Measurements from ENCODE around the gene ATP5F1A.
A peak's percentile ranks its signal among the peaks of the same experiment; 100 is the strongest.
"Not testable (repeated sequence)": the region's sequence is repeated elsewhere in the genome, so short reads cannot be mapped to it uniquely, and the experiment has no call there.

ATP5F1A gene

DNA sequence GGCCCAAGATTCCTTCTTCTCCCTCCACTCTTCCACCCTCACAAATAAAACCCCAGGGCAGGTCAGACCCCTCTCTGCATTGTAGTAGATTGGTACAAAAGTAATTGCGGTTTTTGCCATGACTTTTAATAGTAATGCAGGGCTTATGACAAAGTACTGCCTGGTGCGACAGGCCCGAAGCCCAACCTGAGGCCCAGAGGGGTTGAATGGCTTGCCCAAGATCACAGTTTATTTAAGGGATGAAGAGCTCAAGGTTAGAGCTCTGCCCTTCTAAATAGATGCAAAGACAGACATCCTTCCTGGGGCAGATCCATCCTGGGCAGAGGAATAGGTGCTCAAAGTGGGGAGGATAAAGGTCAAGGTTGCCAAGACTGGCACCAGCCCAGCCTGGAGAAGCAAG, 25.1 kb downstream of the ATP5F1A start:
- DNase-seq: peak in 1 of 2 experiments; percentile 26

DNA sequence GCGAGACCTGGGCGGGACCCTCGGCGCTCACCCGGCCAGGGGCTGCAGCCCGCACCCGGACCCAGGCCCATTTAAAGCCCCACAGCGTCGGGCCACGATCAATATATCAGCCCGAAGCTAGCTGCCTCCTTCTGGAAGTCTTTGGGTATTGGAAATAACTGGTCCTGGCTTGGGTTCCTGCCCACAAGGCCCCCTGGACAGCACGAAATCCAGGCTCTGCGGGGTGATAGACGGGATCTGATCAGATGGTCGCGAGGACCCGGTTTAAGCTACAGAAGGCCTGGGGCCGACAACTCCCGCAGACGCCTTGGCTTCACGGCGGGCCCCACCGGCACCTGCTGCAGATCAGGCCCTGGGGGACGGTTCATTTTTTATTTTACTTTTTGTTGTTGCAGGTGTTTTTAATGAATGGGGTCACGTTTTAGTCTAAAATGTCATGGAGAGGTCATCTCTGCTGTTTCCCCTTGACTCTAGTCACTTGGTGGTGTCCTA, 25.7 kb downstream of the ATP5F1A start:
- no peak for DNase-seq

DNA sequence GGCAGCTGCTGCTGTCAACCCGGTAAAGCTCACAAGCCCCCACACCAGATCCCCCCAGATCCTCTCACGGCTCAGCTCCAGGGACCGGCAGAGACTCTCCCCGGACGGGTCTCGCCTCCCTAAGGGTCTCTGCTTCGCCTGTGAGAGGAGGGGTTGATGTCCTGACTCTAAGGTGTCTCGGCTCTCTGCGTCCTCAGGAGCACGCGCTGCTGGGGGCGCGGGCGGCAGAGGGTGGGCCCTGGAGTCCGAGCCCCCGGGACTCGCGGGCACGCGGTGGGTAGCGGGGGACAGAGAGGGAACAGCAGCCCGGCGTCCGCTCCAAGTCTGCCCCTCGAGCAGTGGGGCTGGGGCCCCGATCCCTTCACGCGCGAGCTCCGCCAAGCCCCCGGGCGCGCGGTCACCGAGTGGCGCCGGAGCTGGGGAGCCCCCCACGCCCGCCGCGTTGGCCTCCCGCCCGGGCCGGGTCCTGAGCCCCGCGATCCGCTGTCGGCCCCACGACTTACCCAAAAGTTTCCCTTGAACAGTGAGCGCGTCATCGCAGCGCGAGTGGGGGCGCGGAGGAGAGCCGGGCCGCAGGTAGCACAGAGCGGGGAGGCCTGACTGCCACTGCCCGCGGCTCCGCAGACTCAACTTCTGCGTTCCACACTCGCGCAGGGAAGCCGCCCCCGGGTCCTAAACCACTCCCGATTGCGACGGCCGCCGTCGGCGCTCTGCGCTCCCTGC, 26.3 kb downstream of the ATP5F1A start, which contains the start of gene PSTPIP2:
Gene PSTPIP2, minus strand, starts transcription at position 608 of the 723 bp plus-strand sequence. Its CDS starts 72 bp downstream, at position 536.
- DNase-seq: peak; percentile 76 to 80

DNA sequence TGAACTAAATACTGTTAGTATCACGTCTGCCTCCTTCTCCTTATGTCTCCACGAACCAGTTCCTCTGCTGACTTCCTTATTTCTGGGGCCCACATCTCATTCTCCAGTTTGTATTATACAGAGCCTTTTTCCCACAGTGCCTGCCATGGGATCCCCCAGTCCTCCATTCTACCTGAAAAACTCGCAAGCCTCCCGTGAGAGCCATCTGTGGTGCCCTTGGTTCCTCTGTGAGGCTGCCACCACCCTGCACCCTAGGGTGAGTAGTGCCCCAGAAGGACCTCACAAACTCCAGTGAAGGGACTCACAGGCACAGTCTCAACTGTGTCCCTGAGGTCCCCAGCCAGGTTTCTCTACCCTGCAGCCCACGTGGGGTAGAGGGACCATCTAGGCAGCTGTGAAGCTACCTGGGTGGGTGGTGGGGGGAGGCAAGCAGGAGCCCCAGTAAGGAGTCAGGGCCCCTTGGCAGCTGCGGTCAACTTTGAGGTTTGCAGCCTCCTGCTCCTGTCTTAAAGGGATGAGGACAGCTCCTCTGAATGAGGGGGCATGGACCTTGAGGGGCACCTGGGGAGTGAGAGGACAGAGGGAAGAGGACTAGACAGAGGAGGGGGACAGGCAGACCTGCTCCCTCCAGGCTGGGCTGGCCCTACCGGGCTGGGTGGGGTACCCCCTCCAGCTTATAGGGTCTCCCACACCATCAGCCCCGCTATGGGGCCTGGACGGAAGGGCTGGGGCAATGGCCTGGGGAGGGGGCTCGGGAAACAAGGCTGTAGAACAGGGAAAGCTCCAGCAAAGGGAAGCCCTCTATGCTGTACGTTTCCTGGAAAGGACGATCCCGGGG, 27.1 kb downstream of the ATP5F1A start:
- peak; percentile 48 to 59 for DNase-seq

DNA sequence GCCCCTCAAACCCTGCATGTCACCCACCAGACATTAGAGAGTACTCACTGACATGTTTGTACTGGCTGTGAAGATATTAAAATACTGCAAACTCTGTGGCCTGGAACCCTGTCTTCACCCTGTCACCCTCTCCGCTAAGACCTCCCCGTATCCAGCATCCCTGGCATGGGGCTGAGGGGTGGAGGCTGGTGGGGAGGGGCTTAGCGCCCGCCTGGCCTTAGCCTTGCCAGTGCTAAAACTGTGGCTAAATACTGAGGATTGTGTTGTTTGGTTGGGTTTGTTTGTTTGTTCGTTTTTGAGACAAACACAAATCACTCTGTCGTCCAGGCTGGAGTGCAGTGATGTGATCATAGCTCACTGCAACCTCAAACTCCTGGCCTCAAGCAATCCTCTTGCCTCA, 27.9 kb downstream of the ATP5F1A start:
- peak in 1 of 2 experiments; percentile 15 for DNase-seq

DNA sequence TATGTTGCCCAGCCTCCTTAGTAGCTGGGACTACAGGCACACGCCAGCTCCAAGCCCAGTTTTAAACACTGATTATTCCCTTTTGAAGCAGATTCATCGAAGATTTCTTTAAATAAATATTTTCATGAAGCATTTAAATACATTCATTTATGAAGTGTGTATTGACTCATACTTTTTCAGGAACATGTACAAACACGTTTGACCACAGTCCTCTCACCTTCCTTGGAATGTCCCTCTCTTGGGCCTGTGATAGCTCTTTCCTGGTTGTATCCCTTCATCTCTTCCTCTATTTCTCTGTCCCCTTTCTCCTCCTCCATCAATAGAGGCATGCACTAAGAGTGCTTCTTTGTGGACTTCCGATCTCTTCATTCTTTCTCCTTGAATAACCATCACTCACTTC, 28.6 kb downstream of the ATP5F1A start:
- DNase-seq: peak; percentile 14 to 16

DNA sequence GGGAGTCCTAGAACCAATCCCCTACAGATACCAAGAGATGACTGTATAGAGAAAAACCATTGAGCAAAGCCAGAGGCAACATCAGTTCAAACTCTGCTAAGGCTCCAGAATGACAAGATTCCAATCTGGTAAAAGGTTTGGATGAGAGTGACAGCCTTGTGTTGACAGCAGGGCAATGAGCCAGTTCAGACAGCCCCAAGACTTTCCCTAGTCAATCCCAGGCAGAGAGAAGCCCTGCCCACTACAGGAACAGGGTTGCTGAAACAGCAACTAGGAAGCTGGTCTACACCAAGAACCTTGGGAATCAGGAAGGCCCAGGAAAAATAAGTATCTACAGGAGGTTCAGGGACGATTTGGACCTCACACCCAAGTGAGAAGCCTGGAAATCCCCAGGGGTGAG, 29.3 kb downstream of the ATP5F1A start:
- no peak for DNase-seq

DNA sequence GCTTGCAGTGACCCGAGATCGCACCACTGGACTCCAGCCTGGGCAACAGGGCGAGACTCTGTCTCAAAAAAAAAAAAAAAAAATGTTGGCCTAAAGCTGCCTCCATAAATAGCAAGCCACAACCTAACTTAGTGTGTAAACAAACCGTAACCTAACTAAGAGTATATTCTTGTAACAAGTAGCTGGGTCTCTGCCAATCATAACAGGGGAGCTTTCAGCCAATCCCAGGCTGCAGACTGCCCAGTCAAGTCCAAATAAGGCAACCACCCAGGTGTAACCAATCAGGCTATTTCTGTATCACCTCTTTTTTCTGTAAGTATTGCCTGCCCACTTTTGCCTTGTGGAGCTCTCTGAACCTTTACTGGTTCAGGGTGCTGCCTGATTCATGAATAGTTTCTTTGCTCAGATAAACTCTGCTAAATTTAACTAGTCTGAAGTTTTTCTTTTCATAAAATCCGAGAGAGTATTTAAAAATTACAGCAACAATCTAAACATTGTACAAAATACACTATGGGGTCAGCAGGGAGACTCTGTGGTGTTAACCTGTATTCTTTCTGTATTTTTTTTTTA, 30.6 kb downstream of the ATP5F1A start:
- peak in 1 of 2 experiments; percentile 16 for DNase-seq

DNA sequence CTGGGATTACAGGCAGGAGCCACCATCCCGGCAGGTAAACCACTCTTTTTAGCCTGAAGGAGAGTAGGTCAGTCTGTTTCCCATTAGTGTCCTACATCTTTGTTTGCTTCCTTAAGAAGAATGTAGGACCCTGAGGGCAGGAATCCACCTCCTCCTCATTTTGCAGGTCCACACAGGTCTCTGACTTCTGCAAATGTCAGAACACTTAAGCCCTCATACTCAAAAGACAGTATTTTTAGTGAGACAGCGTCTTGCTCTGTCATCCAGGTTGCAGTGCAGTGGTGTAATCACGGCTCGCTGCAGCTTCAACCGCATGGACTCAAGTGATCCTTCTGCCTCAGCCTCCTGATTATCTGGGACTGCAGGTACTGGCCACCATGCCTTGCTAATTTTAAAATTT, 35.3 kb downstream of the ATP5F1A start:
- no peak for DNase-seq

DNA sequence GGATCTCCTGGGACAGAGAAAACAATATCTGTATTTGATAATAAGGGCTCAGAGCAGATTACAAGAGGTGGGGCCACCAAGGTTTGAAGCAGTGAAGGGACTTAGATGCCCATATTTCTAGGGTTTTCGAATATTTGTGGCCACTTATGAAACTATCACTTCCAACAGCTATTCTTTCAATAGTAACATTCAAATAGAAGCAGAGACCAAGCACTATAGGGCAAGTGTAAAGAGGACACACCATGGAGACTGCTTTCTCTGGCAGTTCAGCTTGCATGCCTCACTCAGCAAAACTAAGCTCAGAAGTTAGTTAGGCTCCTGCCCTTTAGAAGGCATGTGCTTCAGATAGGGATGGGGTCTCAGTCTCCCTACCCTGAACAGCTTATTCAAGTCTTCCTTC, 36.3 kb downstream of the ATP5F1A start:
- DNase-seq: no peak

DNA sequence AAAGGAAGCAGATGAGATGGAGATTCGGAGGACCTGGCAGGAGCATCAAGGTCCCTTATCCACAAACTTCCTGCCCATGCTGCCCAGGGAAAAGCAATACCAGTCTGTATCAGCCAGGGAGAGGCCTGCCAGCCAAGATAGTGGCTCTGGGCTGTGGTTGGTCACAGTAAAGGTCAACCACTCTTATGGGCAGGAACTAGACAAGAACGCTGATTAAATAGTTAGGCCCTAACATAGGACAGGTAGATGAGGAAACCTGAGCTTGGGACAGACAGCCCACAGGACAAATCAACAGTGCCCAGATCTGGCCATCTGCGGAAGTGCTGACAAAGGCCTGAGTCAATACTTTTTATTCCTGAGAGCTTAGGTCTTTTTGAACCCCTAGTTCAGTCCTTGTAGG, 36.7 kb downstream of the ATP5F1A start:
- peak in 1 of 2 experiments; percentile 4 for DNase-seq

DNA sequence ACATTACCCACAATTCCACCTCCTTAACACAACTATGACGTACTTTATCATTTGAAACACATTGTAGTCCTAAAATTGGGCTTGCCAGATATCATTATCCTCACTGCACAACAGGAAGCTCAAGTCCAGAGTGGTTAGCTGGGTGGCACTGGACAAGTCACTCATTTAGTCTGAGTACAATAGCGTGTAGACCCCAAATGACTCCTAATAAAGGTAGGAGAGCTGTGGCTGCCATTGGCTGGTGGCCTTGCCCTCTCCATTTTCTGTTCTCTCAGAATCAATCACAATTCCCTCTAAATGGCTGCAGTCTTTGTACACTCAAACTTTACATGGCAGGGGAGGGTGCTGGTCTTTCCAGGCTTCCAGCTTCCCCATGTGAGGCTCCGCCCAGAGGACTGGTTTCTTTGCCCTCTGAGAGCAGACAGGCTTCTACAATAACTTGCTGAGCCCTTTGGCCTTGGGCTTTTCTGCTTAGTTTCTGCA, 37.7 kb downstream of the ATP5F1A start:
- DNase-seq: no peak

DNA sequence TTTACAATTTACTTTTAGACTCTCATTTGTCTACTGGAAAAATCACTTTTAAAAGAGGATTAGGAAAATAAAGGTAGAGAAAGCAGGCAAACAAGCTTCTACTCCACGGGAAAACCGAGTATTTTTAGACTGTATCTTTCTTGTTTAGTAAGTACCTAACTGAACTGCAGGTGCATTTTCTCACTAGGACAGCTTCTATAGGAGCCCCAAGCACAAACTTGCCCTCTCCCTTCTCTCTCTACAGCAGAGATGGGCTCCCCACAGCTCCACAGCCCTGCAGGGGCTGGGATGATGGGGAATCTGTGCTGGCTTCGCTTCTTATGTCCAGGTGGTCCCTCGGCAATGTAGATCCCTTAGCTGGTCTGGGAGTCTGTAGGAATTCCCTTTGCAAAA, 42.3 kb downstream of the ATP5F1A start:
- DNase-seq: no peak

DNA sequence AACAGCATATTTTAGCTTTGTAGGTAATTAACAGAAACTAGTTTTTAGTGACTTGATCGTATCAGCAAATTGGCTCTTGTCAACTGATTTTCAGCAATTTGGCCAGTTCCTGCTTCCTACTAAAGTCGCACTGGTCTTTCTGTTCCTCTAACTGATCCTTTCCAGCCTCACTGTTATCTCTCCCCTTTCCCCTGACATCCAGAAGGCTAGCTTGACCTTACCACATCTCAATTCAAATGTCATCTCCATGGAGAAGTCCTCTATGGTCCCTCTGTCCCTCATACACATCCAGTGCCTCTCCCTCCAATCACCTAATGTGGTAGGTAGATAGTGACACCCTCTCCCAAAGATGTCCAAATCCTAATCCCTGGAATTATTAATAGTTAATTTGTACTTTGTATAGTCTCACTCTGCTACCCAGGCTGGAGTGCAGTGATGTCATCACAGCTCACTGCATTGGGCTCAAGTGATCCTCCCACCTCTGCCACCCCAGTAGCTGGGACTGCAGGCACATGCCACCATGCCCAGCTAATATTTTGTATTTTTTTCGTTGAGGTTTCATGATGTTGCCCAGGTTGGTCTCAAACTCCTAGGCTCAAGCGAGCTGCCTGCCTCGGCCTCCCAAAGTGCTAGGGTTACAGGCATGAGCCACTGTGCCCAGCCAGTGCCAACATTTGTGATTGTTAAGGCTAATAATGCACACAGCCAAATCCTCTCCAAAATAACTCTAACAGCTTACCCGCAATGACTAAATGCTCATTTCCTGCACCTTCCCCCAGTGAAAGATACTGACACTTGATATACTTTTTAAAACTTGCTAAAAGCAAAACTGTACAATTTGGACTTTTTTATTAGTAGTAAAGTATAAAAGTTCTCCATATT, 42.9 kb downstream of the ATP5F1A start:
- no peak for DNase-seq

DNA sequence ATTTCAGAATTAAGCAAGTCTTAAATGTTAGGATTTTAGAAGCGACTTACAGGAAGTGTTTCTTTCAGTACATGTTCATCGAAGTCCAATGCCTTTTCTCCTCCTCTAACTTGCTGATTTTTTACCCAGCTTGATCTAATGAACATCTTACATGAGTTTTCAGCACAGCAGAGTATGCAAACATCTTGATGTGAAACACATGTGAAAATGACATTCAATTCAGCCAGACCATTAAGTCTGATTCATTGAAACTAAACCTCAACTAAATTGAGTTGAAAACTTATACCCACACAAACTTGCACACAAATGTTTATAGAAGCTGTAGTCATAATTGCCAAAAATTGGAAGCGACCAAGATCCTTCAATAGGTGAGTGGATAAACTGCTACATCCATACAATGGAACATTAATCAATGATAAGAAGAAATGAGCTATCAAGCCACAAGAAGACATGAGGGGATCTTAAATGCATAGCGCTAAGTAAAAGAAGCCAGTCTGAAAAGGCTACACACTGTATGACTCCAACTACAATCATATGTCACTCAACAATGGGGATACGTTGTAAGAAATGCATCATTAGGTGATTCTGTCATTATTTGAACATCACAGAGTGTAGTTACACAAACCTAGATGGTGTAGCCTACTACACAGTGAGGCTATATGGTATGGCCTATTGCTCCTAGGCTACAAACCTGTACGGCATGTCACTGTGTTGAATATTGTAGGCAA, 44.6 kb downstream of the ATP5F1A start:
- no peak for DNase-seq

DNA sequence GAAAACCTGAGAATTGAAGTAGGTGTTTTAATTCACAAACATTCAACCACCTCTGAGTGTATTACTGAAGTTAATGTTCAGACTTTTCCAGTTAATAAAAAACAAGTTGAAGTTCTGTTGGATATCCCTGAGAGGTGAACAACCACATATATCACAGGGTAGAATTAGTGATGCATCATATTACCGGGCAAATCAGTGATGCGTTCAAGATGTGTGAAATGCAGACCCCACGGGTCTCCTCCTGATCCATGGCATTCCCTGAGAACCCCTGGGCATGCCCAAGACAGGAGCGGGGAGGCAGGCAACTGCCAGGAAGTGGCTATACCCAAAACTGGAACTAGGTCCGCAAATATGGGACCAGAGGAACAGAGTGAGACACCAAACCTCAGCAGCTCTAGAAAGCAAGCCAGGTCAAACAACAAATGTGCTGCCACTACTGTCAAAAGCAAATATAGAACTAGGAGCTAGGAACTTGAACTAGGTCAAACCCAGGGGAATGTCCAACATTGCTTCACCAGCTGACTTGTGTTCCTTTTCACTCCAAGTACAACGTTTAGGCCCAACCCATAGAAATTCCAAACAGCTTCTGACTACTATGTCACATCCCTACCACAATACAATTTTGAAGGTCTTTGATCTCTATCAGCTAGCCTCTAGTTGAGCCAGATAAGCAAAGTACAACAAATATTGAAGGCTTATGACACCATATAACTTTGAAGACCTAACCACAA, 46.2 kb downstream of the ATP5F1A start:
- no peak for DNase-seq

DNA sequence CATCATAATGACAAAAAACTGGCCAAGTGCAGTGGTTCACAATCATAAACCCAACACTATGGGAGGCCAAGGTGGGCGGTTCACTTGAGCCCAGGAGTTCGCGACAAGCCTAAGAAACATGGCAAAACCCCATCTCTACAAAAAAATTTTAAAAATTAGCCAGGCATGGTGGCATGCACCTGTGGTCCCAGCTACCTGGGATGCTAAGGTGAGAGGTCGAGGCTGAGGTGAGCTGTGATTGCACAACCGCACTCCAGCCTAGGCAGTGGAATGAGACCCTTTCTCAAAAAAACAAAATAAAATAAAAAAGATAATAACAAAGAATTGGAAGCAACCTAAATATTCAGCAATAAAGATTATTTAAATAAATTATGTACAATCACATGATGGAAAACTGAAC, 47.8 kb downstream of the ATP5F1A start:
- no peak for DNase-seq

DNA sequence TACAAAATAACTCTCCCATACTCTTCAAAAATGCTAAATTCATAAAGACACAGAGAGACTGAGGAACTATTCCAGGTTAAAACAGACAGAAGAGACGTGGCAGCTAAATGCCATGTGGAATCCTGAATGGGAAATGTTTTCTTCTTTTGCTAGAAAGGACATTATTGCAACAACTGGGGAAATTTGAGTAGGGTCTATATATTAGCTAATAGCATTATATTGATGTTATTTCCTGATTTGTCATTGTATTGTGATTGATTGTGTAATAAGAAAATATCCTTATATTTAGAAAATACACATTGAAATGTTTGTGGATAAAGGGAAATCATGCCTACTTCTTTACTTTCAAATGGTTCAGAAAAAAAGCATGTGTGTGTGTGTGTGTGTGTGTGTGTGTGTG, 49.5 kb downstream of the ATP5F1A start:
- DNase-seq: no peak

DNA sequence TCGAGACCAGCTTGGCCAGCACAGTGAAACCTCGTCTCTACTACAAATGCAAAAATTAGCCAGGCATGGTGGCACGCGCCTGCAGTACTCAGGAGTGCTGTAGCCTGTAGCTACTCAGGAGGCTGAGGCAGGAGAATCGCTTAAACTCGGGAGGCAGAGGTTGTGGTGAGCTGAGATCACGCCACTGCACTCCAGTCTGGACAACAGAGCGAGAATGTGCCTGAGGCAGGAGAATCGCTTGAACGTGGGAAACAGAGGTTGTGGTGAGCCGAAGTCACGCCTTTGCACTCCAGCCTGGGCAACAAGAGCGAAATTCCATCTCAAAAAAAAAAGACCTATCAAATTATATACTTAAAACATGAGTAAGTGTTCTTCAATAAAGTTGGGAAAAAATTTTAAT, 50.7 kb downstream of the ATP5F1A start:
- DNase-seq: not testable (repeated sequence)

DNA sequence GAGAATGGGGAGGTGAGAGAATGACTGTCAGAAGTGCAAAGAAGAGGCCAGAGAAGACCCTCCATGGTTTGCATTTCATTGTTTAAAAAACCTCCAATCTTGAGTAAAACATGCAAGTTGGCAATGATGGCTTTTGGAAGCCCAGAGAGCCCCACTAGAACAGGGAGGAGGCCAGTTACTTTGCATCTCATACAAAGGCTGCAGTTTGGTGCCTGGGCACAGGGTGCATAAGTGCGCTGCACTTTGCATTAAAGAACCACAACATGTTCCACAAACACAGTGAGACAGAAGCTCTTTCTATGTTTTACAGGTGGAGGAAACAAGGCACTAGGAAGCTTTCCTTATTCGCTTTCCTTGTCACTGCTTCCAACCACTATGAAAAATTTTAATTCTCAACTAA, 51.4 kb downstream of the ATP5F1A start:
- no peak for DNase-seq

DNA sequence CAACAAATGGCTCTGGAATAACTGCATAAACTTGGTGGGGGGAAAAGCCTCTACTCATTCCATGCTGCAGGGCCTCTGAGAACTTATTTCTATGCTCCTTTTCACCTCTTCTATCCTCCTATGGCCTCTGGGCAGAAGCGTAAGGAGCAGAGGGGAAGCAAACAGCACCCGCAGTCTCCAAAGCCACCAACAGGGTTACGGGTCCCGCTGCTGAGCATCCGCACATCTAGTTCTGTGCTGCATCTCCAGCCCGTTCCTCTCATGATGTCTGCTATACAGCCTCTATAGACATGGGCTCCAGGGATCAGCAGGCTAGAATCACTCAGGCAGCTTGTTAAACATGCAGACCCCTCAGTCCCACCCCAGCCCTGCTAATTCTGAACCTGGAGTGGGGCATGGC, 52.0 kb downstream of the ATP5F1A start:
- DNase-seq: no peak
